Panc1 (cell line): ENCODE measurements around the gene APLP1. TPM values are rescaled to one million over a fixed set of nuclear protein-coding genes. Genes with fewer than 3 reads are reported as not detected.

Source experiments
- ATAC-seq: fragments of 200-7000 bp; cut with Tn5 transposase; 2 replicates; pipeline ENCODE4 v1.9.1; 2020; ENCODE audit warnings: mild to moderate bottlenecking, moderate library complexity
- BruUV-seq: library from RNA; stranded (reverse); fragments of 400-500 nt; replicated peaks from 2 replicates; lab custom pipeline; 2021; lab: Mats Ljungman, UMichigan
- CTCF ChIA-PET: fragments of 300-600 bp; sonication (Branson Sonifier 250); formaldehyde crosslinking; loops from one replicate; lab custom pipeline; 2022; ENCODE audit warnings: antibody characterized with exemption; lab: Charles Lee
- POLR2A ChIA-PET: fragments of 300-600 bp; sonication (Branson Sonifier 250); formaldehyde crosslinking; loops from one replicate; lab custom pipeline; 2022; ENCODE audit warnings: antibody characterized with exemption; lab: Charles Lee
- DNase-seq: peaks from one replicate; pipeline ENCODE4 v3.0.0-alpha.2; 2010; ENCODE audit warnings: low read depth, low spot score
- H3K27ac ChIP-seq: 2 replicates; pipeline ENCODE4 v1.5.1; 2011; ENCODE audit warnings: mild to moderate bottlenecking, low read length, inconsistent platforms
- H3K27me3 ChIP-seq: fragments of 200-500 bp; sonication (Bioruptor generic); 2 replicates; pipeline ENCODE4 v1.6.0; 2014; ENCODE audit warnings: low read length, inconsistent platforms; ENCODE audit not compliant: control insufficient read depth, insufficient read depth
- H3K36me3 ChIP-seq: fragments of 200-500 bp; sonication (Bioruptor generic); 2 replicates; pipeline ENCODE4 v1.5.1; 2014; ENCODE audit warnings: inconsistent platforms, mild to moderate bottlenecking, low read length, moderate library complexity; ENCODE audit not compliant: control insufficient read depth, insufficient read depth
- H3K4me1 ChIP-seq: 2 replicates; pipeline ENCODE4 v1.5.1; 2011; ENCODE audit warnings: inconsistent platforms, mild to moderate bottlenecking, low read length, moderate library complexity; ENCODE audit not compliant: control insufficient read depth, insufficient read depth
- H3K4me3 ChIP-seq, 2 experiments: 2 replicates each; pipeline ENCODE4 v1.5.1; 2011 to 2012; ENCODE audit warnings: low read depth in 2 of 2, low read length in 2 of 2, mild to moderate bottlenecking in 2 of 2, inconsistent platforms in 1 of 2, moderate library complexity in 1 of 2
- H3K9me3 ChIP-seq: fragments of 200-500 bp; sonication (Bioruptor generic); 2 replicates; pipeline ENCODE4 v1.5.1; 2014; ENCODE audit warnings: low read depth, mild to moderate bottlenecking, inconsistent platforms, low read length, moderate library complexity; ENCODE audit not compliant: control insufficient read depth, insufficient read depth
- POLR2AphosphoS5 ChIP-seq: IDR thresholded peaks from 2 replicates; pipeline ENCODE4 v1.6.1; 2012; ENCODE audit warnings: mild to moderate bottlenecking, low read depth, low read length, moderate library complexity
- SIN3A ChIP-seq: IDR thresholded peaks from 2 replicates; pipeline ENCODE4 v1.6.1; 2012; ENCODE audit warnings: low read depth, mild to moderate bottlenecking, low read length, moderate library complexity, borderline replicate concordance; ENCODE audit not compliant: insufficient read depth
- TCF7L2 ChIP-seq: IDR thresholded peaks from 2 replicates; pipeline ENCODE4 v1.6.1; 2011; ENCODE audit warnings: mild to moderate bottlenecking, low read depth, low read length, inconsistent platforms
- in situ Hi-C: cut with HindIII; loops from 2 replicates; pipeline ENCODE4 v1.10.0; 2016; ENCODE audit warnings: low sequenced_read_pairs, low pct_unique_long_range_greater_than_20kb
- intact Hi-C: fragments of 100-400 bp; cut with micrococcal nuclease; formaldehyde crosslinking; loops from one replicate; pipeline ENCODE4 v1.10.0; 2022; ENCODE audit not compliant: unreplicated experiment
- total RNA-seq: library from RNA; stranded (reverse); gene quantifications from one replicate; pipeline ENCODE4 v1.2.1, GENCODE V29; 2021; ENCODE audit not compliant: unreplicated experiment
- TF ChIP-seq, protein P1 (sequence below): fragments of 450-650 bp; IDR thresholded peaks from 2 replicates; pipeline ENCODE4 v1.5.1; 2017; ENCODE audit warnings: mild to moderate bottlenecking
- TF ChIP-seq, protein P2 (sequence below), 2 experiments: IDR thresholded peaks; 2 replicates each; pipeline ENCODE4 v1.6.1; 2011 to 2012; ENCODE audit warnings: low read depth in 2 of 2, control low read depth in 1 of 2, low read length in 1 of 2, mild to moderate bottlenecking in 1 of 2, moderate library complexity in 1 of 2; ENCODE audit not compliant: insufficient read depth in 1 of 2

The APLP1 gene
- total RNA-seq, 1 experiment from 2014 or later, result 74.6 TPM

DNA sequence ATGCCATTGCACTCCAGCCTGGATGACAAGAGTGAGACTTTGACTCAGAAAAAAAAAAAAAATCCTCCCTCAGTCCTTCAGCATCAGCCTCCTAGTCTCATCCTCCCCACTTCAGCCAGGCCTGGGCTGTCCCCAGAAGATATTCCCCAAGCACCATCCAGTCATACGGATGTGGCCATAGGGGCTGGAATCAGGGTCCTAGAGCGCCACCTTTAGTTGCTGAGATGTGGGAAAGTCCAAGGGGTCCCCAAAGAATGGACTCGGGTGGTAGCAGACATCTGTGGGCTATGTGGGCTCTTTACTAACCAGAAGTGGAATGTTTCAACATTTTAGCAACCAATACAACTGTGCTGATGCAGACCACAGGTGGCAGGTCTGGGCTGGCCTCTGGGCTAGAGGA, 42.8 kb downstream of the APLP1 start:
- Histone ChIP-seq H3K27ac (no peak overlapping the region), H3K27me3 (no peaks in the 10 kb centered on the region), H3K9me3 (no peaks in the 10 kb centered on the region), H3K4me3 (no peak overlapping the region), H3K4me1 (no peaks in the 10 kb centered on the region), H3K36me3 (no peaks in the 10 kb centered on the region)
- DNase-seq, result no peak
- TF ChIP-seq, protein P1, sequence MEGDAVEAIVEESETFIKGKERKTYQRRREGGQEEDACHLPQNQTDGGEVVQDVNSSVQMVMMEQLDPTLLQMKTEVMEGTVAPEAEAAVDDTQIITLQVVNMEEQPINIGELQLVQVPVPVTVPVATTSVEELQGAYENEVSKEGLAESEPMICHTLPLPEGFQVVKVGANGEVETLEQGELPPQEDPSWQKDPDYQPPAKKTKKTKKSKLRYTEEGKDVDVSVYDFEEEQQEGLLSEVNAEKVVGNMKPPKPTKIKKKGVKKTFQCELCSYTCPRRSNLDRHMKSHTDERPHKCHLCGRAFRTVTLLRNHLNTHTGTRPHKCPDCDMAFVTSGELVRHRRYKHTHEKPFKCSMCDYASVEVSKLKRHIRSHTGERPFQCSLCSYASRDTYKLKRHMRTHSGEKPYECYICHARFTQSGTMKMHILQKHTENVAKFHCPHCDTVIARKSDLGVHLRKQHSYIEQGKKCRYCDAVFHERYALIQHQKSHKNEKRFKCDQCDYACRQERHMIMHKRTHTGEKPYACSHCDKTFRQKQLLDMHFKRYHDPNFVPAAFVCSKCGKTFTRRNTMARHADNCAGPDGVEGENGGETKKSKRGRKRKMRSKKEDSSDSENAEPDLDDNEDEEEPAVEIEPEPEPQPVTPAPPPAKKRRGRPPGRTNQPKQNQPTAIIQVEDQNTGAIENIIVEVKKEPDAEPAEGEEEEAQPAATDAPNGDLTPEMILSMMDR, result no peak
- ChIA-PET POLR2A (interaction anchor here (0.7 kb wide), 1 partner anchor 193 kb away, joined by 5 read pairs; no protein-coding TSS in a partner anchor), CTCF (no interaction called here)
- no TSS peak for BruUV-seq
- in situ Hi-C loops (loop anchor here (10.0 kb wide), 1 partner anchor 56 kb away; the partner anchor contains the start of genes KIRREL2 and NPHS1), intact Hi-C loops (no loop called here)
- no peak for ATAC-seq

DNA sequence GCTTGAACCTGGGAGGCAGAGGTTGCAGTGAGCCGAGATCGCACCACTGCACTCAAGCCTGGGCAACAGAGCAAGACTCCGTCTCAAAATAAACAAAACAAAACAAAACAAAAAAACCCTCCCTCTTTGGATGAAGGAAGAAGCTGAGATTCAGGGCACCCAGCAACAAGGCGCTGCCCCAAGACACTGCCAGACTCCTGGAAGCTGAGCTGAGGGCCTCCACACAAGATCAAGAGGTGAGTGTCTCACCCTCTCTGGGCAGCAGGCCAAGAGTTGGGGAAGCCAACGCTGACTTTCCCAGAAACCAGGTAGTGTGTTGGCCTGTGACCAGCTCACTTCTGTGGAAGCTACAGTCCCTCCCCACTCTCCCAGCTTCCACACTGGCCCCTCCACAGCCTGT, 43.4 kb downstream of the APLP1 start:
- H3K4me1 ChIP-seq, result no peaks in the 10 kb centered on the region
- no peaks in the 10 kb centered on the region for H3K9me3 ChIP-seq
- in situ Hi-C loops, result loop anchor here (10.0 kb wide), 1 partner anchor 57 kb away; the partner anchor contains the start of genes KIRREL2 and NPHS1
- H3K4me3 ChIP-seq, result no peak overlapping the region
- DNase-seq (no peak), ATAC-seq (peak; percentile 44)
- CTCF ChIA-PET, result interaction anchor here (1.4 kb wide), 1 partner anchor 19 kb away, joined by 5 read pairs; no protein-coding TSS in a partner anchor
- H3K27me3 ChIP-seq, result no peaks in the 10 kb centered on the region
- POLR2A ChIA-PET, result no interaction called here
- H3K36me3 ChIP-seq, result no peaks in the 10 kb centered on the region
- intact Hi-C loops, result no loop called here
- H3K27ac ChIP-seq, result no peak overlapping the region
- no TSS peak for BruUV-seq
- TF ChIP-seq POLR2AphosphoS5 (no peak), TCF7L2 (no peak), SIN3A (no peak)
- TF ChIP-seq, protein P1, result no peak
- TF ChIP-seq, protein P2, sequence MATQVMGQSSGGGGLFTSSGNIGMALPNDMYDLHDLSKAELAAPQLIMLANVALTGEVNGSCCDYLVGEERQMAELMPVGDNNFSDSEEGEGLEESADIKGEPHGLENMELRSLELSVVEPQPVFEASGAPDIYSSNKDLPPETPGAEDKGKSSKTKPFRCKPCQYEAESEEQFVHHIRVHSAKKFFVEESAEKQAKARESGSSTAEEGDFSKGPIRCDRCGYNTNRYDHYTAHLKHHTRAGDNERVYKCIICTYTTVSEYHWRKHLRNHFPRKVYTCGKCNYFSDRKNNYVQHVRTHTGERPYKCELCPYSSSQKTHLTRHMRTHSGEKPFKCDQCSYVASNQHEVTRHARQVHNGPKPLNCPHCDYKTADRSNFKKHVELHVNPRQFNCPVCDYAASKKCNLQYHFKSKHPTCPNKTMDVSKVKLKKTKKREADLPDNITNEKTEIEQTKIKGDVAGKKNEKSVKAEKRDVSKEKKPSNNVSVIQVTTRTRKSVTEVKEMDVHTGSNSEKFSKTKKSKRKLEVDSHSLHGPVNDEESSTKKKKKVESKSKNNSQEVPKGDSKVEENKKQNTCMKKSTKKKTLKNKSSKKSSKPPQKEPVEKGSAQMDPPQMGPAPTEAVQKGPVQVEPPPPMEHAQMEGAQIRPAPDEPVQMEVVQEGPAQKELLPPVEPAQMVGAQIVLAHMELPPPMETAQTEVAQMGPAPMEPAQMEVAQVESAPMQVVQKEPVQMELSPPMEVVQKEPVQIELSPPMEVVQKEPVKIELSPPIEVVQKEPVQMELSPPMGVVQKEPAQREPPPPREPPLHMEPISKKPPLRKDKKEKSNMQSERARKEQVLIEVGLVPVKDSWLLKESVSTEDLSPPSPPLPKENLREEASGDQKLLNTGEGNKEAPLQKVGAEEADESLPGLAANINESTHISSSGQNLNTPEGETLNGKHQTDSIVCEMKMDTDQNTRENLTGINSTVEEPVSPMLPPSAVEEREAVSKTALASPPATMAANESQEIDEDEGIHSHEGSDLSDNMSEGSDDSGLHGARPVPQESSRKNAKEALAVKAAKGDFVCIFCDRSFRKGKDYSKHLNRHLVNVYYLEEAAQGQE (IDR thresholded peaks at IDR 0.05; ENCODE audit: insufficient read depth in 1 of 2, low read depth in 2 of 2, low read length in 1 of 2), result no peak
